Measurements from ENCODE around the gene KPNA1. TPM values are rescaled to one million over a fixed set of nuclear protein-coding genes. Genes with fewer than 3 reads are reported as not detected.

Gene KPNA1
- total RNA-seq, 2 donors from 2014 or later = 30.7 to 59.2 TPM

GRCh38 chr3:122468896-122469533 is 45.7 kb downstream of the KPNA1 start:
- ATAC-seq (ENCODE audit: insufficient number of reproducible peaks, low FRiP score, low read depth) (no peak), DNase-seq (ENCODE audit: low spot score) (no peak)
- TF ChIP-seq, protein P1, sequence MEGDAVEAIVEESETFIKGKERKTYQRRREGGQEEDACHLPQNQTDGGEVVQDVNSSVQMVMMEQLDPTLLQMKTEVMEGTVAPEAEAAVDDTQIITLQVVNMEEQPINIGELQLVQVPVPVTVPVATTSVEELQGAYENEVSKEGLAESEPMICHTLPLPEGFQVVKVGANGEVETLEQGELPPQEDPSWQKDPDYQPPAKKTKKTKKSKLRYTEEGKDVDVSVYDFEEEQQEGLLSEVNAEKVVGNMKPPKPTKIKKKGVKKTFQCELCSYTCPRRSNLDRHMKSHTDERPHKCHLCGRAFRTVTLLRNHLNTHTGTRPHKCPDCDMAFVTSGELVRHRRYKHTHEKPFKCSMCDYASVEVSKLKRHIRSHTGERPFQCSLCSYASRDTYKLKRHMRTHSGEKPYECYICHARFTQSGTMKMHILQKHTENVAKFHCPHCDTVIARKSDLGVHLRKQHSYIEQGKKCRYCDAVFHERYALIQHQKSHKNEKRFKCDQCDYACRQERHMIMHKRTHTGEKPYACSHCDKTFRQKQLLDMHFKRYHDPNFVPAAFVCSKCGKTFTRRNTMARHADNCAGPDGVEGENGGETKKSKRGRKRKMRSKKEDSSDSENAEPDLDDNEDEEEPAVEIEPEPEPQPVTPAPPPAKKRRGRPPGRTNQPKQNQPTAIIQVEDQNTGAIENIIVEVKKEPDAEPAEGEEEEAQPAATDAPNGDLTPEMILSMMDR (IDR thresholded peaks at IDR 0.05) = no peak
- Histone ChIP-seq H3K9me3 (no peaks in the 10 kb centered on the region), H3K4me1 (ENCODE audit: control insufficient read depth in 1 of 2, low read depth in 2 of 2) (peaks cover 4 to 18% of the 10 kb centered on the region in 2 donors), H3K36me3 (peaks cover 8% of the 10 kb centered on the region), H3K27ac (no peak overlapping the region), H3K27me3 (replicated peaks; ENCODE audit: insufficient read depth) (no peaks in the 10 kb centered on the region), H3K4me3 (no peak overlapping the region)

- Histone ChIP-seq H3K4me3 (no peak overlapping the region), H3K9me3 (no peaks in the 10 kb centered on the region), H3K36me3 (peaks cover 23% of the 10 kb centered on the region), H3K27me3 (replicated peaks; ENCODE audit: insufficient read depth) (no peaks in the 10 kb centered on the region), H3K4me1 (ENCODE audit: control insufficient read depth in 1 of 2, low read depth in 2 of 2) (peaks cover 0 to 18% of the 10 kb centered on the region in 2 donors), H3K27ac (no peak overlapping the region)
- TF ChIP-seq, protein P1 (IDR thresholded peaks at IDR 0.05) = no peak
- ATAC-seq (ENCODE audit: insufficient number of reproducible peaks, low FRiP score, low read depth) = no peak
- no peak for DNase-seq (ENCODE audit: low spot score)
These were observed 48.0 kb downstream of the KPNA1 start for GRCh38 chr3:122466701-122467240.

DNA sequence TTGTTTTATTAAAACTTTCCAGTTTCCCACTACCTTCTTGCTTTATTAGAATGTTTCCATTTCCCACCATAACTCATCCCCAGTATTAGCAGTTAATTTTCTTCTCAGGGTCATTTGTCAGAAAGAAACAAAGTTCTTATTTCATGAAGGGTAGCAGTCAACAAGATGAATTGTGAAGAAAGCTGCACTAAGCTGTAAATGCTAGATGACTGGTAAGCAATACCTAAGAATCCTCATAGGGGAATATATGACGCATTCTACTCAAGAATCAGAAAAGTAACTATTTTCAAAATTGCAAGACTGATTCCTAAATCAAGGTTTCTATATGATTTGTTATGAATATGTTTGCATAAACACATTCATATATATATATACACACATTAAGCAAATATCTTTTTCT is 50.1 kb downstream of the KPNA1 start:
- H3K36me3 ChIP-seq = peaks cover 23% of the 10 kb centered on the region
- no peak for DNase-seq (ENCODE audit: low spot score)
- peaks cover 0 to 13% of the 10 kb centered on the region in 2 donors for H3K4me1 ChIP-seq (ENCODE audit: control insufficient read depth in 1 of 2, low read depth in 2 of 2)
- H3K4me3 ChIP-seq = no peak overlapping the region
- no peak for ATAC-seq (ENCODE audit: insufficient number of reproducible peaks, low FRiP score, low read depth)
- H3K27me3 ChIP-seq (replicated peaks; ENCODE audit: insufficient read depth) = no peaks in the 10 kb centered on the region
- H3K27ac ChIP-seq = no peak overlapping the region
- no peaks in the 10 kb centered on the region for H3K9me3 ChIP-seq
- TF ChIP-seq, protein P1 (IDR thresholded peaks at IDR 0.05) = no peak

DNA sequence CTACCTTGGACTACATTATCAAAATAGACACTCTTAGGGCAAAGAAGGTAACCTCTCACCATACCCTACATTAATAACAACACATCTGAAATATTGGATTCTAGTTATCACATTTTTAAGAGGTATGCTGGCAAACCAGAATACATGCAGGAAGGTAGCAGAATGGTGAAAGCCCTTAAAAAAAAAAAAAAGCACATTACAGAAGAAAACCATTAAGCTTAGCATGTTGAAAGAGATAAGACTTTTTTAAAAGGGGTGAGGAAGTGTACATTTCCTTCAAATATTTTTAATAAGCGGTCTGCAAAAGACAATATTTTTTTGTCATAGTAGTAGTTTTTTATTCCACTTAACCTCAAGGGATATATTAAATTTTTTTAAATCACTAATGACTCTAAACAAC is 52.3 kb downstream of the KPNA1 start:
- no peak for DNase-seq (ENCODE audit: low spot score)
- Histone ChIP-seq H3K27me3 (replicated peaks; ENCODE audit: insufficient read depth) (no peaks in the 10 kb centered on the region), H3K4me3 (no peak overlapping the region), H3K9me3 (no peaks in the 10 kb centered on the region), H3K27ac (no peak overlapping the region), H3K36me3 (peaks cover 36% of the 10 kb centered on the region), H3K4me1 (ENCODE audit: control insufficient read depth in 1 of 2, low read depth in 2 of 2) (no peaks in the 10 kb centered on the region)
- ATAC-seq (ENCODE audit: insufficient number of reproducible peaks, low FRiP score, low read depth) = no peak
- TF ChIP-seq, protein P1 (IDR thresholded peaks at IDR 0.05) = no peak

- no peaks in the 10 kb centered on the region for H3K4me1 ChIP-seq (ENCODE audit: control insufficient read depth in 1 of 2, low read depth in 2 of 2)
- H3K9me3 ChIP-seq = no peaks in the 10 kb centered on the region
- H3K4me3 ChIP-seq = no peak overlapping the region
- peaks cover 40% of the 10 kb centered on the region for H3K36me3 ChIP-seq
- H3K27ac ChIP-seq = no peak overlapping the region
- no peaks in the 10 kb centered on the region for H3K27me3 ChIP-seq (replicated peaks; ENCODE audit: insufficient read depth)
- TF ChIP-seq, protein P1 (IDR thresholded peaks at IDR 0.05) = no peak
- DNase-seq (ENCODE audit: low spot score) (no peak), ATAC-seq (ENCODE audit: insufficient number of reproducible peaks, low FRiP score, low read depth) (no peak)
These were observed 52.9 kb downstream of the KPNA1 start for GRCh38 chr3:122461806-122462205.
